Stimulated activated naive B cell treated with anti-CD40 and anti-IgM and Interleukin-4, amounts not matched to agents 10 μg/mL and 1 μg/mL and 100 μg/mL, for 72 hours (primary cell): ENCODE data around the gene MPG.

Experiments used
- ATAC-seq, 2 donors: fragments of 150-1000 bp; cut with Tn5 transposase; replicated peaks; 2 replicates each; pipeline ENCODE4 v1.10.0; 2021; ENCODE audit warnings: moderate library complexity in 1 of 2
- DNase-seq: peaks from one replicate; pipeline ENCODE4 v3.0.0; 2021
- H3K27ac Mint-ChIP-seq: one replicate; pipeline ENCODE4 v1.8.0; 2022; ENCODE audit warnings: mild to moderate bottlenecking, mixed read lengths
- H3K27me3 Mint-ChIP-seq, 2 donors: one replicate each; pipeline ENCODE4 v1.8.0; 2022; ENCODE audit warnings: mixed read lengths in 2 of 2
- H3K36me3 Mint-ChIP-seq, 2 donors: one replicate each; pipeline ENCODE4 v1.8.0; 2022; ENCODE audit warnings: mixed read lengths in 2 of 2, mild to moderate bottlenecking in 1 of 2
- H3K4me1 Mint-ChIP-seq, 2 donors: one replicate each; pipeline ENCODE4 v1.8.0; 2022; ENCODE audit warnings: mixed read lengths in 2 of 2, mild to moderate bottlenecking in 1 of 2
- H3K4me3 Mint-ChIP-seq, 2 donors: one replicate each; pipeline ENCODE4 v1.8.0; 2022; ENCODE audit warnings: mild to moderate bottlenecking in 2 of 2, mixed read lengths in 2 of 2, moderate library complexity in 1 of 2
- H3K9me3 Mint-ChIP-seq, 2 donors: one replicate each; pipeline ENCODE4 v1.8.0; 2022; ENCODE audit warnings: mixed read lengths in 2 of 2, mild to moderate bottlenecking in 1 of 2

Gene MPG

GRCh38 chr16:57711-58110 lies 20.3 kb upstream of the MPG start:
- H3K27ac Mint-ChIP-seq, result peak overlapping the region; percentile 14
- H3K9me3 Mint-ChIP-seq, result no peaks in the 10 kb centered on the region
- H3K36me3 Mint-ChIP-seq, result peaks cover 23 to 36% of the 10 kb centered on the region in 2 donors

GRCh38 chr16:58491-59439 lies 19.3 kb upstream of the MPG start:
- Mint-ChIP-seq H3K27me3 (no peaks in the 10 kb centered on the region), H3K4me3 (peak overlapping the region in 1 of 2 donors; percentile 22), H3K4me1 (peaks cover 8 to 18% of the 10 kb centered on the region in 2 donors), H3K27ac (peak overlapping the region; percentile 72), H3K36me3 (peaks cover 23 to 27% of the 10 kb centered on the region in 2 donors), H3K9me3 (no peaks in the 10 kb centered on the region)
- no peak for DNase-seq
- ATAC-seq, result no peak

More at GRCh38 chr16:57711-58110, 20.3 kb upstream of the MPG start:
- Mint-ChIP-seq H3K4me1 (peaks cover 8 to 20% of the 10 kb centered on the region in 2 donors), H3K4me3 (no peak overlapping the region), H3K27me3 (no peaks in the 10 kb centered on the region)
- ATAC-seq (no peak), DNase-seq (no peak)

- ATAC-seq (no peak), DNase-seq (no peak)
- Mint-ChIP-seq H3K9me3 (no peaks in the 10 kb centered on the region), H3K27ac (no peak overlapping the region), H3K27me3 (no peaks in the 10 kb centered on the region), H3K36me3 (peaks cover 23 to 27% of the 10 kb centered on the region in 2 donors), H3K4me1 (peaks cover 4 to 10% of the 10 kb centered on the region in 2 donors), H3K4me3 (no peak overlapping the region)
Observed at GRCh38 chr16:59440-60059, 18.5 kb upstream of the MPG start.

- Mint-ChIP-seq H3K27me3 (no peaks in the 10 kb centered on the region), H3K4me3 (no peak overlapping the region), H3K9me3 (no peaks in the 10 kb centered on the region), H3K36me3 (peaks cover 23 to 27% of the 10 kb centered on the region in 2 donors), H3K4me1 (peaks cover 6 to 13% of the 10 kb centered on the region in 2 donors), H3K27ac (no peak overlapping the region)
- ATAC-seq (no peak), DNase-seq (no peak)
Observed at GRCh38 chr16:60166-60565, 17.9 kb upstream of the MPG start.

- DNase-seq, result no peak
- ATAC-seq, result no peak
- peaks cover 20 to 23% of the 10 kb centered on the region in 2 donors for H3K36me3 Mint-ChIP-seq
- H3K27ac Mint-ChIP-seq, result no peak overlapping the region
- no peak overlapping the region for H3K4me3 Mint-ChIP-seq
- H3K9me3 Mint-ChIP-seq, result no peaks in the 10 kb centered on the region
- no peaks in the 10 kb centered on the region for H3K27me3 Mint-ChIP-seq
- H3K4me1 Mint-ChIP-seq, result peaks cover 10 to 19% of the 10 kb centered on the region in 2 donors
Observed at GRCh38 chr16:60929-61878, 16.8 kb upstream of the MPG start.

- Mint-ChIP-seq H3K27me3 (no peaks in the 10 kb centered on the region), H3K4me3 (no peak overlapping the region), H3K4me1 (peaks cover 10 to 19% of the 10 kb centered on the region in 2 donors), H3K27ac (peak overlapping the region; percentile 47), H3K36me3 (peaks cover 16 to 19% of the 10 kb centered on the region in 2 donors), H3K9me3 (no peaks in the 10 kb centered on the region)
- ATAC-seq, result no peak
- no peak for DNase-seq
Observed at GRCh38 chr16:61879-62281, 16.1 kb upstream of the MPG start.

GRCh38 chr16:62283-62967 lies 15.6 kb upstream of the MPG start:
- ATAC-seq (no peak), DNase-seq (no peak)
- Mint-ChIP-seq H3K4me3 (no peak overlapping the region), H3K27ac (no peak overlapping the region), H3K27me3 (no peaks in the 10 kb centered on the region), H3K4me1 (peaks cover 9 to 19% of the 10 kb centered on the region in 2 donors), H3K36me3 (peaks cover 13 to 14% of the 10 kb centered on the region in 2 donors), H3K9me3 (no peaks in the 10 kb centered on the region)

- H3K27me3 Mint-ChIP-seq, result peaks cover 4 to 5% of the 10 kb centered on the region in 2 donors
- H3K9me3 Mint-ChIP-seq, result no peaks in the 10 kb centered on the region
- no peak for DNase-seq
- H3K27ac Mint-ChIP-seq, result no peak overlapping the region
- no peak overlapping the region for H3K4me3 Mint-ChIP-seq
- peaks cover 9% of the 10 kb centered on the region in 2 donors for H3K36me3 Mint-ChIP-seq
- peaks cover 9 to 19% of the 10 kb centered on the region in 2 donors for H3K4me1 Mint-ChIP-seq
- no peak for ATAC-seq
Observed at GRCh38 chr16:62968-63391, 15.0 kb upstream of the MPG start.

- ATAC-seq, result no peak
- Mint-ChIP-seq H3K36me3 (peaks cover 4 to 5% of the 10 kb centered on the region in 2 donors), H3K4me1 (peaks cover 10 to 19% of the 10 kb centered on the region in 2 donors), H3K4me3 (no peak overlapping the region), H3K9me3 (no peaks in the 10 kb centered on the region), H3K27ac (no peak overlapping the region), H3K27me3 (peaks cover 6 to 9% of the 10 kb centered on the region in 2 donors)
- DNase-seq, result no peak
Observed at GRCh38 chr16:63466-63865, 14.6 kb upstream of the MPG start.

GRCh38 chr16:63998-64913 lies 13.8 kb upstream of the MPG start:
- Mint-ChIP-seq H3K27ac (peak overlapping the region; percentile 68), H3K4me1 (peaks cover 10 to 15% of the 10 kb centered on the region in 2 donors), H3K27me3 (peaks cover 6 to 11% of the 10 kb centered on the region in 2 donors), H3K36me3 (no peaks in the 10 kb centered on the region), H3K9me3 (no peaks in the 10 kb centered on the region), H3K4me3 (no peak overlapping the region)
- DNase-seq (no peak), ATAC-seq (no peak)

- H3K4me3 Mint-ChIP-seq, result no peak overlapping the region
- no peaks in the 10 kb centered on the region for H3K36me3 Mint-ChIP-seq
- H3K4me1 Mint-ChIP-seq, result peaks cover 10 to 15% of the 10 kb centered on the region in 2 donors
- peaks cover 7 to 18% of the 10 kb centered on the region in 2 donors for H3K27me3 Mint-ChIP-seq
- DNase-seq (no peak), ATAC-seq (no peak)
- H3K27ac Mint-ChIP-seq, result no peak overlapping the region
- H3K9me3 Mint-ChIP-seq, result no peaks in the 10 kb centered on the region
Observed at GRCh38 chr16:64914-65255, 13.1 kb upstream of the MPG start.

GRCh38 chr16:65745-66144 lies 12.3 kb upstream of the MPG start:
- Mint-ChIP-seq H3K4me3 (no peak overlapping the region), H3K27ac (peak overlapping the region; percentile 66), H3K36me3 (no peaks in the 10 kb centered on the region), H3K27me3 (peaks cover 16 to 24% of the 10 kb centered on the region in 2 donors), H3K9me3 (no peaks in the 10 kb centered on the region), H3K4me1 (peaks cover 10 to 15% of the 10 kb centered on the region in 2 donors)
- ATAC-seq (peak; percentile 94 to 96), DNase-seq (peak; percentile 76)
